HepG2 (cell line): ENCODE measurements around the gene IL1A. TPM values are rescaled to one million over a fixed set of nuclear protein-coding genes. Genes with fewer than 3 reads are reported as not detected.

Experiments
- ARHGAP35 ChIP-seq: sonication (generic); formaldehyde crosslinking; IDR thresholded peaks from 2 replicates; pipeline ENCODE4 v1.9.0; 2022; ENCODE audit warnings: mild to moderate bottlenecking, inconsistent platforms, moderate library complexity, missing genetic modification reagents, borderline replicate concordance
- BHLHE40 ChIP-seq: IDR thresholded peaks from 2 replicates; pipeline ENCODE4 v1.6.1; 2011; ENCODE audit warnings: low read length, improper control_type of control experiment
- CC2D1A ChIP-seq: sonication (generic); formaldehyde crosslinking; IDR thresholded peaks from 2 replicates; pipeline ENCODE4 v1.8.1; 2023; ENCODE audit warnings: mild to moderate bottlenecking, missing genetic modification reagents
- NFKBIZ ChIP-seq: IDR thresholded peaks from 2 replicates; pipeline ENCODE4 v1.6.1; 2018; ENCODE audit warnings: missing genetic modification reagents, missing compliant biosample characterization
- NR2F1 ChIP-seq, 2 experiments: fragments of 450-650 bp in 1 of 2; formaldehyde crosslinking in 1 of 2; IDR thresholded peaks; 2 replicates each; pipeline versions ENCODE4 v1.5.0 to v1.6.1; 2016 to 2020; ENCODE audit warnings: mild to moderate bottlenecking in 1 of 2, missing compliant biosample characterization in 1 of 2, missing genetic modification reagents in 1 of 2, moderate library complexity in 1 of 2
- PHF21A ChIP-seq: sonication (generic); formaldehyde crosslinking; IDR thresholded peaks from 2 replicates; pipeline ENCODE4 v1.5.0; 2020; ENCODE audit warnings: mild to moderate bottlenecking, missing genetic modification reagents
- PITX1 ChIP-seq: sonication (generic); formaldehyde crosslinking; IDR thresholded peaks from 2 replicates; pipeline ENCODE4 v1.5.1; 2020; ENCODE audit warnings: mild to moderate bottlenecking, missing genetic modification reagents
- SETDB1 ChIP-seq: sonication (generic); formaldehyde crosslinking; IDR thresholded peaks from 2 replicates; pipeline ENCODE4 v1.5.1; 2020; ENCODE audit warnings: missing genetic modification reagents, mild to moderate bottlenecking, borderline replicate concordance
- SKI ChIP-seq: fragments of 450-650 bp; IDR thresholded peaks from one replicate; pipeline ENCODE4 v1.6.1; 2018; ENCODE audit warnings: mild to moderate bottlenecking; ENCODE audit not compliant: partially characterized antibody
- SRF ChIP-seq: IDR thresholded peaks from 2 replicates; pipeline ENCODE4 v1.6.1; 2011; ENCODE audit warnings: mild to moderate bottlenecking, low read depth, low read length, moderate library complexity
- TEAD3 ChIP-seq: optimal IDR thresholded peaks from 2 replicates; pipeline ENCODE3; 2016; ENCODE audit warnings: borderline replicate concordance
- TRIM22 ChIP-seq: fragments of 450-650 bp; IDR thresholded peaks from 2 replicates; pipeline ENCODE4 v1.6.1; 2017
- USF2 ChIP-seq, 2 experiments: sonication (generic) in 1 of 2; formaldehyde crosslinking in 1 of 2; IDR thresholded peaks; 2 replicates each; pipeline versions ENCODE4 v1.5.1 to v1.6.1; 2011 to 2020; ENCODE audit warnings: borderline replicate concordance in 1 of 2, low read depth in 1 of 2, low read length in 1 of 2, mild to moderate bottlenecking in 1 of 2, missing genetic modification reagents in 1 of 2, moderate library complexity in 1 of 2
- ZBTB46 ChIP-seq: sonication (generic); formaldehyde crosslinking; IDR thresholded peaks from 2 replicates; pipeline ENCODE4 v1.4.0; 2020; ENCODE audit warnings: mild to moderate bottlenecking, missing genetic modification reagents, borderline replicate concordance
- ZC3H4 ChIP-seq: sonication (generic); formaldehyde crosslinking; IDR thresholded peaks from 2 replicates; pipeline ENCODE4 v1.4.0; 2020; ENCODE audit warnings: missing genetic modification reagents, borderline replicate concordance
- ZFP37 ChIP-seq: sonication (generic); formaldehyde crosslinking; IDR thresholded peaks from 2 replicates; pipeline ENCODE4 v1.4.0; 2020; ENCODE audit warnings: missing genetic modification reagents, borderline replicate concordance
- ZFY ChIP-seq: sonication (generic); formaldehyde crosslinking; IDR thresholded peaks from 2 replicates; pipeline ENCODE4 v1.4.0; 2020; ENCODE audit warnings: missing genetic modification reagents
- ZNF496 ChIP-seq: sonication (generic); formaldehyde crosslinking; IDR thresholded peaks from 2 replicates; pipeline ENCODE4 v1.8.1; 2023; ENCODE audit warnings: mild to moderate bottlenecking, moderate library complexity, missing genetic modification reagents; ENCODE audit not compliant: insufficient replicate concordance
- ZNF704 ChIP-seq: sonication (generic); formaldehyde crosslinking; IDR thresholded peaks from 2 replicates; pipeline ENCODE4 v1.8.1; 2023; ENCODE audit warnings: mild to moderate bottlenecking, inconsistent platforms, moderate library complexity, missing genetic modification reagents, borderline replicate concordance
- polyA plus RNA-seq, 8 experiments: library from polyadenylated mRNA; depleted of rRNA in 3 of 8; stranded (reverse) in 7 of 8; unstranded in 1 of 8; fragments of >200 nt; fragmentation: Illumina TruSeq in 4 of 8; extraction: Trizol in 4 of 8; gene quantifications; 2 replicates each; pipeline versions ENCODE4 v1.2.1 to v1.2.3, GENCODE V29; 2011 to 2016; ENCODE audit warnings: low read depth in 4 of 8, missing spikeins in 1 of 8, mixed read lengths in 1 of 8; ENCODE audit not compliant: insufficient read depth in 1 of 8
- total RNA-seq, 5 experiments: library from RNA; depleted of rRNA; stranded (reverse); fragments of >200 nt; fragmentation: Illumina TruSeq; extraction: Trizol; gene quantifications; 2 replicates each; pipeline ENCODE4 v1.2.3, GENCODE V29; 2016; ENCODE audit warnings: low read depth in 1 of 5

IL1A gene
- total and polyA plus RNA-seq, 2 of the 13 experiments (the other 11 are each of a cell fraction or from before 2014, with no cell fraction given) = not detected

- TF ChIP-seq ZC3H4 (0 out of 2 replicates have a peak, but pooled peaks have one; percentile 28), TRIM22 (no peak), TEAD3 (CRISPR knock-in tag) (peak; percentile 28), ZNF704 (CRISPR knock-in tag) (peak; percentile 31; the same call in 1 of the 2 replicates), ZNF496 (CRISPR knock-in tag) (no peak), ZFP37 (no peak), ARHGAP35 (no peak), NR2F1 (CRISPR knock-in tag; IDR thresholded peaks at IDR 0.05) (peak in 1 of 2 experiments; percentile 36; a peak in 1 of 4 replicates), SKI (peak; percentile 19), USF2 (IDR thresholded peaks at IDR 0.05; ENCODE audit: low read depth, low read length) (peak; percentile 92), USF2 (CRISPR knock-in tag; IDR thresholded peaks at IDR 0.05; ENCODE audit: borderline replicate concordance) (peak; percentile 48; the same call in 1 of the 2 replicates), PITX1 (CRISPR knock-in tag) (no peak), ZBTB46 (CRISPR knock-in tag) (0 out of 2 replicates have a peak, but pooled peaks have one; percentile 33), SRF (no peak), NFKBIZ (CRISPR knock-in tag) (no peak), ZFY (CRISPR knock-in tag) (peak; percentile 74; the same call in 1 of the 2 replicates), SETDB1 (CRISPR knock-in tag) (no peak), CC2D1A (CRISPR knock-in tag) (no peak), BHLHE40 (peak; percentile 98), PHF21A (0 out of 2 replicates have a peak, but pooled peaks have one; percentile 40)
Measured at GRCh38 chr2:112725545-112726457, 58.5 kb downstream of the IL1A start (continued).
